Naive thymus-derived CD8-positive, alpha-beta T cell (primary cell): ENCODE measurements around the gene CHEK2. TPM values are rescaled to one million over a fixed set of nuclear protein-coding genes. Genes with fewer than 3 reads are reported as not detected.
"Not testable (repeated sequence)": the region's sequence is repeated elsewhere in the genome, so short reads cannot be mapped to it uniquely, and the experiment has no call there.

ENCODE experiments used
- ATAC-seq, 2 donors: fragments of 150-1000 bp; cut with Tn5 transposase in 1 of 2; sonication (Bioruptor Pico), chemical (Tn5 transposase) in 1 of 2; 1 replicate in 1 of 2; 2 replicates in 1 of 2; pipeline ENCODE4 v1.10.0; 2021; ENCODE audit warnings: mild to moderate bottlenecking in 2 of 2, moderate library complexity in 2 of 2
- POLR2A ChIA-PET: fragments of 350-600 bp; sonication (Branson Sonifier 250); formaldehyde crosslinking; loops from one replicate; lab custom pipeline; 2021; ENCODE audit warnings: antibody characterized with exemption; lab: Charles Lee
- DNase-seq, 10 donors: peaks; one replicate each; pipeline versions ENCODE4 v3.0.0 to v3.0.0-alpha.2; 2020 to 2022
- H3K27ac Mint-ChIP-seq, 10 donors: one replicate each; pipeline ENCODE4 v1.8.0; 2020 to 2022; ENCODE audit warnings: mild to moderate bottlenecking in 10 of 10, mixed read lengths in 10 of 10, moderate library complexity in 4 of 10, inconsistent platforms in 1 of 10
- H3K27me3 Mint-ChIP-seq, 5 donors: one replicate each; pipeline ENCODE4 v1.8.0; 2021 to 2022; ENCODE audit warnings: mixed read lengths in 5 of 5
- H3K36me3 Mint-ChIP-seq, 3 donors: one replicate each; pipeline ENCODE4 v1.8.0; 2020 to 2022; ENCODE audit warnings: mixed read lengths in 3 of 3, mild to moderate bottlenecking in 2 of 3, inconsistent platforms in 1 of 3
- H3K4me1 Mint-ChIP-seq, 4 donors: one replicate each; pipeline ENCODE4 v1.8.0; 2021 to 2022; ENCODE audit warnings: mixed read lengths in 4 of 4
- H3K4me3 Mint-ChIP-seq, 10 donors: one replicate each; pipeline ENCODE4 v1.8.0; 2020 to 2022; ENCODE audit warnings: mild to moderate bottlenecking in 10 of 10, mixed read lengths in 10 of 10, moderate library complexity in 6 of 10, inconsistent platforms in 1 of 10
- H3K9me3 Mint-ChIP-seq, 9 donors: one replicate each; pipeline ENCODE4 v1.8.0; 2020 to 2022; ENCODE audit warnings: mixed read lengths in 9 of 9, mild to moderate bottlenecking in 3 of 9, inconsistent platforms in 1 of 9, moderate library complexity in 1 of 9
- polyA plus RNA-seq, 3 donors: library from polyadenylated mRNA; unstranded; fragments of 300-500 nt; fragmentation: Illumina TruSeq; gene quantifications; one replicate each; pipeline ENCODE4 v1.2.3, GENCODE V29; 2021
- total RNA-seq, 8 experiments: library from RNA in 2 of 8; stranded (reverse) in 2 of 8; gene quantifications; one replicate each; pipeline ENCODE4 v1.2.3 and lab custom pipeline; 2021 to 2026

CHEK2 gene
- total and polyA plus RNA-seq, 5 experiments from 2014 or later, result 6.7 to 10.1 (median 7.7) TPM

GRCh38 chr22:28769394-28770085 lies 27.9 kb upstream of the CHEK2 start:
- no peak overlapping the region for H3K4me3 Mint-ChIP-seq
- no peak overlapping the region for H3K27ac Mint-ChIP-seq
- peaks cover 0 to 3% (median 0%) of the 10 kb centered on the region in 9 donors for H3K9me3 Mint-ChIP-seq
- no peaks in the 10 kb centered on the region for H3K27me3 Mint-ChIP-seq
- peaks cover 6 to 17% (median 12%) of the 10 kb centered on the region in 4 donors for H3K4me1 Mint-ChIP-seq
- peaks cover 2 to 8% (median 5%) of the 10 kb centered on the region in 3 donors for H3K36me3 Mint-ChIP-seq
- DNase-seq (no peak), ATAC-seq (no peak)
- POLR2A ChIA-PET, result interaction anchor here (0.6 kb wide), 1 partner anchor 393 kb away, joined by 3 read pairs; no protein-coding TSS in a partner anchor

- DNase-seq, result no peak
- ATAC-seq, result no peak
- peaks cover 0 to 3% (median 0%) of the 10 kb centered on the region in 9 donors for H3K9me3 Mint-ChIP-seq
- H3K4me3 Mint-ChIP-seq, result no peak overlapping the region
- H3K36me3 Mint-ChIP-seq, result peaks cover 0 to 6% (median 5%) of the 10 kb centered on the region in 3 donors
- peaks cover 5 to 11% (median 9%) of the 10 kb centered on the region in 4 donors for H3K4me1 Mint-ChIP-seq
- H3K27me3 Mint-ChIP-seq, result no peaks in the 10 kb centered on the region
- POLR2A ChIA-PET, result interaction anchor here (0.6 to 0.7 kb wide), 3 partner anchors 17 to 392 kb away, joined by 3 to 6 read pairs (median 4); no protein-coding TSS in a partner anchor
- H3K27ac Mint-ChIP-seq, result no peak overlapping the region
Observed at GRCh38 chr22:28768701-28769393, 27.2 kb upstream of the CHEK2 start.

GRCh38 chr22:28766628-28767027 lies 25.0 kb upstream of the CHEK2 start:
- Mint-ChIP-seq H3K4me3 (no peak overlapping the region), H3K27me3 (no peaks in the 10 kb centered on the region), H3K9me3 (peaks cover 0 to 3% (median 0%) of the 10 kb centered on the region in 9 donors), H3K27ac (no peak overlapping the region), H3K4me1 (no peaks in the 10 kb centered on the region), H3K36me3 (no peaks in the 10 kb centered on the region)
- POLR2A ChIA-PET, result interaction anchor here (0.7 kb wide), 1 partner anchor 248 kb away, joined by 3 read pairs; no protein-coding TSS in a partner anchor
- no peak for ATAC-seq
- no peak for DNase-seq

GRCh38 chr22:28762000-28762399 lies 20.4 kb upstream of the CHEK2 start:
- DNase-seq, H3K27ac Mint-ChIP-seq, H3K36me3 Mint-ChIP-seq, ATAC-seq, H3K4me3 Mint-ChIP-seq, H3K27me3 Mint-ChIP-seq, H3K9me3 Mint-ChIP-seq: not testable (repeated sequence)
- POLR2A ChIA-PET, result interaction anchor here (0.6 kb wide), 1 partner anchor 17 kb away, joined by 4 read pairs; no protein-coding TSS in a partner anchor
- peaks cover 0 to 11% (median under 1%) of the 10 kb centered on the region in 4 donors for H3K4me1 Mint-ChIP-seq

GRCh38 chr22:28761449-28761755 lies 19.8 kb upstream of the CHEK2 start:
- ATAC-seq (no peak), DNase-seq (no peak)
- H3K27ac Mint-ChIP-seq, result peak overlapping the region in 2 of 10 donors; percentile 59 to 67
- peaks cover 0 to 10% (median 2%) of the 10 kb centered on the region in 3 donors for H3K36me3 Mint-ChIP-seq
- no peak overlapping the region for H3K4me3 Mint-ChIP-seq
- H3K27me3 Mint-ChIP-seq, result no peaks in the 10 kb centered on the region
- H3K9me3 Mint-ChIP-seq, result no peaks in the 10 kb centered on the region
- POLR2A ChIA-PET, result interaction anchor here (0.6 kb wide), 1 partner anchor 16 kb away, joined by 4 read pairs; no protein-coding TSS in a partner anchor
- H3K4me1 Mint-ChIP-seq, result peaks cover 0 to 11% (median 2%) of the 10 kb centered on the region in 4 donors

- Mint-ChIP-seq H3K27ac (no peak overlapping the region), H3K4me3 (peak overlapping the region in 1 of 10 donors; percentile 24), H3K36me3 (peaks cover 0 to 13% (median 2%) of the 10 kb centered on the region in 3 donors), H3K27me3 (no peaks in the 10 kb centered on the region), H3K9me3 (no peaks in the 10 kb centered on the region), H3K4me1 (peaks cover 0 to 11% (median 2%) of the 10 kb centered on the region in 4 donors)
- no peak for ATAC-seq
- POLR2A ChIA-PET, result no interaction called here
- DNase-seq, result no peak
Observed at GRCh38 chr22:28759861-28760560, 18.4 kb upstream of the CHEK2 start.

GRCh38 chr22:28754512-28754911 lies 12.9 kb upstream of the CHEK2 start:
- H3K4me1 Mint-ChIP-seq, H3K4me3 Mint-ChIP-seq, H3K9me3 Mint-ChIP-seq, ATAC-seq, H3K27me3 Mint-ChIP-seq, POLR2A ChIA-PET, DNase-seq: not testable (repeated sequence)
- Mint-ChIP-seq H3K27ac (peak overlapping the region in 1 of 10 donors; percentile 0), H3K36me3 (peaks cover 0 to 46% (median 6%) of the 10 kb centered on the region in 3 donors)

GRCh38 chr22:28750471-28750881 lies 8.9 kb upstream of the CHEK2 start:
- POLR2A ChIA-PET, result interaction anchor here (0.7 to 1.2 kb wide), 2 partner anchors 22 to 254 kb away, joined by 5 to 6 read pairs; partner anchors contain the start of gene CCDC117
- no peak for DNase-seq
- no peak for ATAC-seq
- no peaks in the 10 kb centered on the region for H3K27me3 Mint-ChIP-seq
- H3K36me3 Mint-ChIP-seq, result peaks cover 0 to 68% (median 15%) of the 10 kb centered on the region in 3 donors
- H3K4me3 Mint-ChIP-seq, result no peak overlapping the region
- H3K4me1 Mint-ChIP-seq, result peaks cover 9 to 17% (median 11%) of the 10 kb centered on the region in 4 donors
- H3K9me3 Mint-ChIP-seq, result no peaks in the 10 kb centered on the region
- H3K27ac Mint-ChIP-seq, result no peak overlapping the region

GRCh38 chr22:28743852-28744251 lies 2.2 kb upstream of the CHEK2 start:
- no peaks in the 10 kb centered on the region for H3K9me3 Mint-ChIP-seq
- ATAC-seq (no peak), DNase-seq (no peak)
- H3K36me3 Mint-ChIP-seq, result peaks cover 0 to 47% (median 13%) of the 10 kb centered on the region in 3 donors
- H3K27ac Mint-ChIP-seq, result peak overlapping the region in 4 of 10 donors; percentile 11 to 52 (median 45)
- peaks cover 19 to 36% (median 32%) of the 10 kb centered on the region in 4 donors for H3K4me1 Mint-ChIP-seq
- H3K27me3 Mint-ChIP-seq, result no peaks in the 10 kb centered on the region
- peak overlapping the region in 4 of 10 donors; percentile 3 to 79 (median 41) for H3K4me3 Mint-ChIP-seq
- POLR2A ChIA-PET, result no interaction called here

GRCh38 chr22:28742562-28742962 lies 942 bp upstream of the CHEK2 start:
- peak overlapping the region; percentile 81 to 98 (median 92) for H3K27ac Mint-ChIP-seq
- POLR2A ChIA-PET, result interaction anchor here (1.0 to 1.1 kb wide), 3 partner anchors 58 to 80 kb away, joined by 3 to 4 read pairs (median 4); partner anchors contain the start of gene XBP1

GRCh38 chr22:28741200-28741784 lies 328 bp downstream of the CHEK2 start:
- Mint-ChIP-seq H3K4me3 (peak overlapping the region; percentile 79 to 99 (median 91)), H3K9me3 (no peaks in the 10 kb centered on the region), H3K36me3 (peaks cover 0 to 25% (median 11%) of the 10 kb centered on the region in 3 donors), H3K4me1 (peaks cover 22 to 35% (median 27%) of the 10 kb centered on the region in 4 donors), H3K27me3 (no peaks in the 10 kb centered on the region), H3K27ac (peak overlapping the region; percentile 53 to 98 (median 92))
- ATAC-seq (no peak), DNase-seq (no peak)
- POLR2A ChIA-PET, result interaction anchor here (0.7 to 1.7 kb wide), 4 partner anchors 31 to 1868 kb away, joined by 4 to 7 read pairs (median 5); partner anchors contain the start of genes CCDC117 and XBP1

More at GRCh38 chr22:28742562-28742962, 942 bp upstream of the CHEK2 start:
- peak overlapping the region; percentile 79 to 99 (median 91) for H3K4me3 Mint-ChIP-seq
- H3K4me1 Mint-ChIP-seq, result peaks cover 22 to 35% (median 27%) of the 10 kb centered on the region in 4 donors
- no peaks in the 10 kb centered on the region for H3K27me3 Mint-ChIP-seq
- DNase-seq (no peak), ATAC-seq (no peak)
- H3K36me3 Mint-ChIP-seq, result peaks cover 0 to 36% (median 11%) of the 10 kb centered on the region in 3 donors
- H3K9me3 Mint-ChIP-seq, result no peaks in the 10 kb centered on the region

GRCh38 chr22:28738876-28739275 lies 2.7 kb downstream of the CHEK2 start:
- H3K27me3 Mint-ChIP-seq, H3K4me3 Mint-ChIP-seq, H3K36me3 Mint-ChIP-seq, H3K9me3 Mint-ChIP-seq, DNase-seq, ATAC-seq, H3K27ac Mint-ChIP-seq, POLR2A ChIA-PET: not testable (repeated sequence)
- H3K4me1 Mint-ChIP-seq, result peaks cover 22 to 35% (median 27%) of the 10 kb centered on the region in 4 donors
